Pancreas (tissue), 10 donors: ENCODE measurements around the gene ST6GALNAC3. TPM values are rescaled to one million over a fixed set of nuclear protein-coding genes. Genes with fewer than 3 reads are reported as not detected.

Experiments
- ATAC-seq, 4 donors: fragments of 200-7000 bp; cut with Tn5 transposase; one replicate each; pipeline versions ENCODE4 v1.8.0 to v1.9.1; 2020; ENCODE audit warnings: mild to moderate bottlenecking in 4 of 4, moderate library complexity in 4 of 4
- DNase-seq, 6 donors: peaks; one replicate each; pipeline ENCODE4 v3.0.0-alpha.2; 2020
- FAIRE-seq: peaks from 2 replicates; lab custom pipeline; 2012; peaks lifted over from hg19 to GRCh38; lab: Jason Lieb, UNC
- H3K27ac ChIP-seq, 4 donors: fragments of 200-600 bp; sonication (generic); 1 replicate in 3 of 4; 2 replicates in 1 of 4; pipeline versions ENCODE4 v1.5.0 to v1.8.0; 2020
- H3K27me3 ChIP-seq, 4 donors: fragments of 200-600 bp; one replicate each; pipeline ENCODE4 v1.8.0; 2021
- H3K36me3 ChIP-seq, 3 donors: fragments of 200-600 bp; sonication (generic) in 1 of 3; one replicate each; pipeline versions ENCODE4 v1.5.0 to v1.8.0; 2020 to 2021
- H3K4me1 ChIP-seq, 3 donors: fragments of 200-600 bp; one replicate each; pipeline ENCODE4 v1.8.0; 2021
- H3K4me3 ChIP-seq, 4 donors: fragments of 200-600 bp; sonication (generic) in 2 of 4; one replicate each; pipeline versions ENCODE4 v1.5.0 to v1.8.0; 2020 to 2021
- H3K9me3 ChIP-seq, 4 donors: fragments of 200-600 bp; one replicate each; pipeline ENCODE4 v1.8.0; 2021
- CTCF ChIP-seq, 4 donors: fragments of 200-600 bp; sonication (generic) in 3 of 4; IDR thresholded peaks; one replicate each; pipeline versions ENCODE4 v1.5.0 to v1.8.0; 2021; ENCODE audit warnings: antibody characterized with exemption in 4 of 4
- WGBS, 2 donors: extraction: QIAGEN DNeasy Blood & Tissue Kit; methylation state at CpG; one replicate each; pipeline ENCODE4 v1.1.7; 2013; 5-methylcytosine and 5-hydroxymethylcytosine counted together
- intact Hi-C, 3 donors: fragments of 100-400 bp; cut with DNase I; formaldehyde crosslinking; loops; one replicate each; pipeline versions ENCODE4 v1.11.1 to v1.14.2; 2022
- polyA plus RNA-seq, 2 donors: library from polyadenylated mRNA; stranded (reverse); fragments of 200-250 nt; gene quantifications; one replicate each; pipeline ENCODE4 v1.2.3, GENCODE V29; 2013
- total RNA-seq, 6 donors: library from RNA; stranded (reverse); fragmentation: NEBNext Ultra II Directional in 4 of 6; extraction: Animal tissue kit (Norgen Biotek cat#: 25700) in 4 of 6; gene quantifications; one replicate each; pipeline versions ENCODE4 v1.2.1 to v1.2.4, GENCODE V29; 2021 to 2023
- donor health status: healthy with polysubstance abuse.
- donor health status: DM: no; HTN: no; CAD: no; lungs with moderate emphysema.
- donor health status: DM: no; HTN: no; CAD: no.
- donor health status: control.
- donor health status: control.
- donor health status: Bipolar disorder and iron deficiency.
- donor health status: DM: yes; HTN: yes; CAD: no.
- donor health status: DM: no; HTN: no; CAD: no.
- donor health status: DM: no; HTN: no; CAD: no.
- donor health status: DM: yes; HTN: yes; CAD: no.

ST6GALNAC3 gene
- total and polyA plus RNA-seq, 8 donors = 0.35 to 2.0 (median 0.80) TPM

GRCh38 chr1:76314730-76315129, 240.2 kb downstream of the ST6GALNAC3 start:
- H3K36me3 ChIP-seq = no peaks in the 10 kb centered on the region
- no peak for ATAC-seq
- no peak for FAIRE-seq
- H3K4me1 ChIP-seq = no peaks in the 10 kb centered on the region
- no peaks in the 10 kb centered on the region for H3K9me3 ChIP-seq
- DNase-seq = no peak
- H3K27ac ChIP-seq = no peak overlapping the region
- TF ChIP-seq CTCF (IDR thresholded peaks at IDR 0.05) = no peak
- 72 to 85% methylated on average over 2 of the region's 2 CpGs for WGBS, 2 donors
- intact Hi-C loops = no loop called here
- H3K27me3 ChIP-seq = no peaks in the 10 kb centered on the region
- no peak overlapping the region for H3K4me3 ChIP-seq

GRCh38 chr1:76317299-76317900, 242.9 kb downstream of the ST6GALNAC3 start:
- no peaks in the 10 kb centered on the region for H3K36me3 ChIP-seq
- 89 to 91% methylated on average over 2 of the region's 2 CpGs for WGBS, 2 donors
- no peaks in the 10 kb centered on the region for H3K9me3 ChIP-seq
- no peak for TF ChIP-seq CTCF (IDR thresholded peaks at IDR 0.05)
- H3K4me1 ChIP-seq = no peaks in the 10 kb centered on the region
- DNase-seq (no peak), ATAC-seq (no peak), FAIRE-seq (no peak)
- H3K27ac ChIP-seq = no peak overlapping the region
- intact Hi-C loops = no loop called here
- no peak overlapping the region for H3K4me3 ChIP-seq
- H3K27me3 ChIP-seq = no peaks in the 10 kb centered on the region

GRCh38 chr1:76330991-76331603, 256.6 kb downstream of the ST6GALNAC3 start:
- no peaks in the 10 kb centered on the region for H3K27me3 ChIP-seq
- no peaks in the 10 kb centered on the region for H3K9me3 ChIP-seq
- H3K27ac ChIP-seq = no peak overlapping the region
- peak; percentile 77 to 90 (median 87) for TF ChIP-seq CTCF (IDR thresholded peaks at IDR 0.05)
- DNase-seq (peak in 1 of 6 donors; percentile 34), FAIRE-seq (peak; percentile 43), ATAC-seq (peak; percentile 58 to 82 (median 78))
- no peak overlapping the region for H3K4me3 ChIP-seq
- intact Hi-C loops = no loop called here
- H3K4me1 ChIP-seq = no peaks in the 10 kb centered on the region
- WGBS, 2 donors = 9 to 10% methylated on average over 3 of the region's 3 CpGs
- H3K36me3 ChIP-seq = no peaks in the 10 kb centered on the region

- Histone ChIP-seq H3K9me3 (no peaks in the 10 kb centered on the region), H3K27me3 (no peaks in the 10 kb centered on the region), H3K4me3 (no peak overlapping the region), H3K36me3 (no peaks in the 10 kb centered on the region), H3K4me1 (no peaks in the 10 kb centered on the region), H3K27ac (no peak overlapping the region)
- intact Hi-C loops = no loop called here
- FAIRE-seq = no peak
- no peak for ATAC-seq
- no peak for TF ChIP-seq CTCF (IDR thresholded peaks at IDR 0.05)
- DNase-seq = no peak
These were observed 261.3 kb downstream of the ST6GALNAC3 start for GRCh38 chr1:76335882-76336281.

- Histone ChIP-seq H3K4me1 (no peaks in the 10 kb centered on the region), H3K27me3 (no peaks in the 10 kb centered on the region), H3K27ac (no peak overlapping the region), H3K9me3 (no peaks in the 10 kb centered on the region), H3K36me3 (no peaks in the 10 kb centered on the region), H3K4me3 (no peak overlapping the region)
- FAIRE-seq (no peak), DNase-seq (peak in 5 of 6 donors; percentile 11 to 34 (median 27)), ATAC-seq (peak in 2 of 4 donors; percentile 56 to 70)
- no peak for TF ChIP-seq CTCF (IDR thresholded peaks at IDR 0.05)
- WGBS, 2 donors = 64 to 82% methylated on average over 8 of the region's 8 CpGs
- intact Hi-C loops = no loop called here
These were observed 262.4 kb downstream of the ST6GALNAC3 start for GRCh38 chr1:76336931-76337371.
